ENCODE results near the gene TTLL7.

The TTLL7 gene, protein sequence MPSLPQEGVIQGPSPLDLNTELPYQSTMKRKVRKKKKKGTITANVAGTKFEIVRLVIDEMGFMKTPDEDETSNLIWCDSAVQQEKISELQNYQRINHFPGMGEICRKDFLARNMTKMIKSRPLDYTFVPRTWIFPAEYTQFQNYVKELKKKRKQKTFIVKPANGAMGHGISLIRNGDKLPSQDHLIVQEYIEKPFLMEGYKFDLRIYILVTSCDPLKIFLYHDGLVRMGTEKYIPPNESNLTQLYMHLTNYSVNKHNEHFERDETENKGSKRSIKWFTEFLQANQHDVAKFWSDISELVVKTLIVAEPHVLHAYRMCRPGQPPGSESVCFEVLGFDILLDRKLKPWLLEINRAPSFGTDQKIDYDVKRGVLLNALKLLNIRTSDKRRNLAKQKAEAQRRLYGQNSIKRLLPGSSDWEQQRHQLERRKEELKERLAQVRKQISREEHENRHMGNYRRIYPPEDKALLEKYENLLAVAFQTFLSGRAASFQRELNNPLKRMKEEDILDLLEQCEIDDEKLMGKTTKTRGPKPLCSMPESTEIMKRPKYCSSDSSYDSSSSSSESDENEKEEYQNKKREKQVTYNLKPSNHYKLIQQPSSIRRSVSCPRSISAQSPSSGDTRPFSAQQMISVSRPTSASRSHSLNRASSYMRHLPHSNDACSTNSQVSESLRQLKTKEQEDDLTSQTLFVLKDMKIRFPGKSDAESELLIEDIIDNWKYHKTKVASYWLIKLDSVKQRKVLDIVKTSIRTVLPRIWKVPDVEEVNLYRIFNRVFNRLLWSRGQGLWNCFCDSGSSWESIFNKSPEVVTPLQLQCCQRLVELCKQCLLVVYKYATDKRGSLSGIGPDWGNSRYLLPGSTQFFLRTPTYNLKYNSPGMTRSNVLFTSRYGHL

GRCh38 chr1:83998498-83999315, at the start of gene TTLL7:
TTLL7 (minus strand) TSS chr1:83999132; CDS start chr1:83952211, 46,921 bp downstream.
- H3K4me1 ChIP-seq (ENCODE audit: control insufficient read depth, low read depth, low read length), result peaks cover 3% of the 10 kb centered on the region
- H3K9ac ChIP-seq (ENCODE audit: low read length), result peak within 1 kb of the TSS; percentile 85
- peaks cover 52% of the 10 kb centered on the region for H3K27me3 ChIP-seq (ENCODE audit: control insufficient read depth, insufficient read depth, low read length)
- no peaks in the 10 kb centered on the region for H3K9me3 ChIP-seq (ENCODE audit: control insufficient read depth, low read depth, low read length)
- H3K27ac ChIP-seq (ENCODE audit: low read length), result no peak within 1 kb of the TSS
- H3K4me3 ChIP-seq (ENCODE audit: low read length), result peak within 1 kb of the TSS; percentile 82
- no peaks in the 10 kb centered on the region for H3K36me3 ChIP-seq (ENCODE audit: control insufficient read depth, low read depth, low read length)

DNA sequence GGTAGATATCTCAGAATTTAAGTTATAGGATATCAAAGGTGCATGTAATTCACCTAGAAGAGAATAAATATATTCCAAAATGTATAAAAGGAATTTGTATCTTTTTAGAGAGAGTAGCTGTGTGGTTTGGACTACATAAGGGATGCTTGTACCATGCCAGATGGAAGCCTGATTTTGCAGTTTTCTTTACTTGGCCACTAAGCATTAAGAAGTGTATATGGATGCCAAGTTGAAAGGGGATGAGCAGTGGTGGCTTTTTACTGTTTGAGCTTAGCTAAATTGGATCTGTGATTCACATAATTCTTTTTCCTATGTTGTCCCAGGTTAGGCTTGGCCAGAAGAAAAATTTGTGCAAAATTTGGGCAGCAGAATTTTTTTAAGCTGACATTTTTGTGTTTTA, 43.5 kb upstream of the TTLL7 start:
- Histone ChIP-seq H3K27me3 (ENCODE audit: control insufficient read depth, insufficient read depth, low read length) (no peaks in the 10 kb centered on the region), H3K27ac (ENCODE audit: low read length) (no peak overlapping the region), H3K36me3 (ENCODE audit: control insufficient read depth, low read depth, low read length) (no peaks in the 10 kb centered on the region), H3K9me3 (ENCODE audit: control insufficient read depth, low read depth, low read length) (no peaks in the 10 kb centered on the region), H3K4me3 (ENCODE audit: low read length) (no peak overlapping the region), H3K4me1 (ENCODE audit: control insufficient read depth, low read depth, low read length) (no peaks in the 10 kb centered on the region), H3K9ac (ENCODE audit: low read length) (no peak overlapping the region)

DNA sequence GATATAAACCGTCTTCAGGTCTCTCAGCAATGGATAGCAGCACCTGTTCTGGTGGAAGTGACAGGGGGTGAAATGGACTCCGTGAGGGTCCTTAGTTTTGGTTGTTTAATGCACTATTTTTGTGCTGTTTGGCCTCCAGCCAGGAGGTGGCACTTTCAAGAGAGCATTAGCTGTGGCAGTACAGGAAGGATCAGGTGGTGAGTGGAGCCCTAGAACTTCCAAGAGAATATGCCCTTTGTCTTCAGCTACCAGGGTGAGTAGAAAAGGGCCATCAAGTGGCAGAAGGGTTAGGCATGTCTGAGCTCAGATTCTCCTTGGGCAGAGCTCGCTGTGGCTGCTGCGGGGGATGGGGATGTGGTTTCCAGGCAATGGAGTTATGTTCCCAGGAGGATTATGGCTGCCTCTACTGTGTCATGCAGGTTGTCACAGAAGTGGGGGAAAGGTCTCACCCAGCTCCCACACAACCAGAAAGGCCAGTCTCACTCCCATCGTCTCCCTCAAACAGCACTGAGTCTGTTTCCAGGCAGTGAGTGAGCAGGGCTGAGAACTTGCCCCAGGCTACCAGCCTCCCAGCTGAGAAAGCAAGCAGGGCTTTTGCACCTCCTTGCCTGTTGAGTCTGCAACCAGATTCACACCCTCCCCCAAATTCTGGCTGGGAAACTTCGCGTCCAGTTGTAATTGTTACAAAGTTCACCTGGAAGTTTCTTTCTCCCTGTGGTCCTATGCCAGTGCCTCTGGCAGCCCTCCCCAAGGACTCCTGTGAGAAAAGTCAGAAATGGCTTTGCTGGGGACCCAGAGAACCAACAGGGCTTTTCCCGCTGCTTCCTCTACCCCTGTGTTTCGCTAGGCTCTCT, 39.1 kb upstream of the TTLL7 start:
- Histone ChIP-seq H3K4me1 (ENCODE audit: control insufficient read depth, low read depth, low read length) (no peaks in the 10 kb centered on the region), H3K9me3 (ENCODE audit: control insufficient read depth, low read depth, low read length) (no peaks in the 10 kb centered on the region), H3K4me3 (ENCODE audit: low read length) (no peak overlapping the region), H3K9ac (ENCODE audit: low read length) (no peak overlapping the region), H3K27ac (ENCODE audit: low read length) (no peak overlapping the region), H3K27me3 (ENCODE audit: control insufficient read depth, insufficient read depth, low read length) (peaks cover 8% of the 10 kb centered on the region), H3K36me3 (ENCODE audit: control insufficient read depth, low read depth, low read length) (no peaks in the 10 kb centered on the region)

GRCh38 chr1:84031802-84032327, 32.9 kb upstream of the TTLL7 start:
- Histone ChIP-seq H3K27ac (ENCODE audit: low read length) (no peak overlapping the region), H3K27me3 (ENCODE audit: control insufficient read depth, insufficient read depth, low read length) (peaks cover 58% of the 10 kb centered on the region), H3K4me3 (ENCODE audit: low read length) (no peak overlapping the region), H3K9me3 (ENCODE audit: control insufficient read depth, low read depth, low read length) (no peaks in the 10 kb centered on the region), H3K9ac (ENCODE audit: low read length) (no peak overlapping the region), H3K36me3 (ENCODE audit: control insufficient read depth, low read depth, low read length) (no peaks in the 10 kb centered on the region), H3K4me1 (ENCODE audit: control insufficient read depth, low read depth, low read length) (no peaks in the 10 kb centered on the region)

DNA sequence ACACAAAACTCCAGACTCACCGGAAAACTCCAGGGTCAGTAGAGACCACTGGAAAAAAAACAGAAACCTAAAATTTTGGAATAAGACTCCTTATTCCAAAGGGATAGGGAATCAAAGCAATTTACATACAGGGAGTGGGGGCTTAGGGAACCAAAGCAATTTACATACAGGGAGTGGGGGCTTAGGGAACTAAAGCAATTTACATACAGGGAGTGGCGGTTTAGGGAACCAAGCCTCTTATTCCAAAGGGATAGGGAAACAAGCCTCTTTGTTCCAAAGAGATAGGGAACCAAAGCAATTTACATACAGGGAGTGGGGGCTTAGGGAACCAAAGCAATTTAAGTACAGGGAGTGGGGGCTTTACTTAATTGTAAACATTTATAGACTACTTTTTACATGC, 28.4 kb upstream of the TTLL7 start:
- no peak overlapping the region for H3K27ac ChIP-seq (ENCODE audit: low read length)
- no peak overlapping the region for H3K9ac ChIP-seq (ENCODE audit: low read length)
- H3K27me3 ChIP-seq (ENCODE audit: control insufficient read depth, insufficient read depth, low read length), result peaks cover 81% of the 10 kb centered on the region
- no peaks in the 10 kb centered on the region for H3K36me3 ChIP-seq (ENCODE audit: control insufficient read depth, low read depth, low read length)
- no peaks in the 10 kb centered on the region for H3K9me3 ChIP-seq (ENCODE audit: control insufficient read depth, low read depth, low read length)
- no peak overlapping the region for H3K4me3 ChIP-seq (ENCODE audit: low read length)
- H3K4me1 ChIP-seq (ENCODE audit: control insufficient read depth, low read depth, low read length), result no peaks in the 10 kb centered on the region

- H3K9ac ChIP-seq (ENCODE audit: low read length), result no peak overlapping the region
- H3K27me3 ChIP-seq (ENCODE audit: control insufficient read depth, insufficient read depth, low read length), result peaks cover 76% of the 10 kb centered on the region
- no peaks in the 10 kb centered on the region for H3K4me1 ChIP-seq (ENCODE audit: control insufficient read depth, low read depth, low read length)
- H3K36me3 ChIP-seq (ENCODE audit: control insufficient read depth, low read depth, low read length), result no peaks in the 10 kb centered on the region
- H3K27ac ChIP-seq (ENCODE audit: low read length), result no peak overlapping the region
- no peaks in the 10 kb centered on the region for H3K9me3 ChIP-seq (ENCODE audit: control insufficient read depth, low read depth, low read length)
- no peak overlapping the region for H3K4me3 ChIP-seq (ENCODE audit: low read length)
Measured at GRCh38 chr1:84025966-84026365, 27.0 kb upstream of the TTLL7 start.

- Histone ChIP-seq H3K27ac (ENCODE audit: low read length) (no peak overlapping the region), H3K4me1 (ENCODE audit: control insufficient read depth, low read depth, low read length) (no peaks in the 10 kb centered on the region), H3K27me3 (ENCODE audit: control insufficient read depth, insufficient read depth, low read length) (peaks cover 35% of the 10 kb centered on the region), H3K4me3 (ENCODE audit: low read length) (no peak overlapping the region), H3K9ac (ENCODE audit: low read length) (no peak overlapping the region), H3K9me3 (ENCODE audit: control insufficient read depth, low read depth, low read length) (no peaks in the 10 kb centered on the region), H3K36me3 (ENCODE audit: control insufficient read depth, low read depth, low read length) (no peaks in the 10 kb centered on the region)
Measured at GRCh38 chr1:84021822-84022221, 22.9 kb upstream of the TTLL7 start.

GRCh38 chr1:84020151-84020550, 21.2 kb upstream of the TTLL7 start:
- Histone ChIP-seq H3K27me3 (ENCODE audit: control insufficient read depth, insufficient read depth, low read length) (peaks cover 19% of the 10 kb centered on the region), H3K9ac (ENCODE audit: low read length) (no peak overlapping the region), H3K27ac (ENCODE audit: low read length) (no peak overlapping the region), H3K36me3 (ENCODE audit: control insufficient read depth, low read depth, low read length) (no peaks in the 10 kb centered on the region), H3K4me3 (ENCODE audit: low read length) (no peak overlapping the region), H3K4me1 (ENCODE audit: control insufficient read depth, low read depth, low read length) (no peaks in the 10 kb centered on the region), H3K9me3 (ENCODE audit: control insufficient read depth, low read depth, low read length) (no peaks in the 10 kb centered on the region)

DNA sequence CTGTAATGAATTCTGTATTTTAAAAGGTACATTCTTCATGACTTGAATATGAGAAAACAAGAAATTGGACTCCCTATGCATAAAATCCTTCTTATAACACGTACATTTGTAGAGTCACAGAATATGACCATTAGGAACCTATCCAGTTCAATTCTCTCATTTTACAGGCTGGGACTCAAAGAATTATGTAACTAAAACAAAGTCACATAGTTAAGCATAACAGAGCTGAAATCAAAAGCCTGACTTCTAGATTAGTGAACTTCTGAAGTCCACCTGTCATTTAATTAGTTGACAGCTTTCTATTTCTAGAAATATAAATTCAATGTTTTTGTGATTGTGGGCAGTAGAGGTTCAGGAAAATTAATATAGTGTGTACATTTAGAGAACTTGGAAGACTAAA, 20.3 kb upstream of the TTLL7 start:
- Histone ChIP-seq H3K27me3 (ENCODE audit: control insufficient read depth, insufficient read depth, low read length) (peaks cover 9% of the 10 kb centered on the region), H3K9ac (ENCODE audit: low read length) (no peak overlapping the region), H3K27ac (ENCODE audit: low read length) (no peak overlapping the region), H3K4me3 (ENCODE audit: low read length) (no peak overlapping the region), H3K4me1 (ENCODE audit: control insufficient read depth, low read depth, low read length) (no peaks in the 10 kb centered on the region), H3K9me3 (ENCODE audit: control insufficient read depth, low read depth, low read length) (no peaks in the 10 kb centered on the region), H3K36me3 (ENCODE audit: control insufficient read depth, low read depth, low read length) (no peaks in the 10 kb centered on the region)

DNA sequence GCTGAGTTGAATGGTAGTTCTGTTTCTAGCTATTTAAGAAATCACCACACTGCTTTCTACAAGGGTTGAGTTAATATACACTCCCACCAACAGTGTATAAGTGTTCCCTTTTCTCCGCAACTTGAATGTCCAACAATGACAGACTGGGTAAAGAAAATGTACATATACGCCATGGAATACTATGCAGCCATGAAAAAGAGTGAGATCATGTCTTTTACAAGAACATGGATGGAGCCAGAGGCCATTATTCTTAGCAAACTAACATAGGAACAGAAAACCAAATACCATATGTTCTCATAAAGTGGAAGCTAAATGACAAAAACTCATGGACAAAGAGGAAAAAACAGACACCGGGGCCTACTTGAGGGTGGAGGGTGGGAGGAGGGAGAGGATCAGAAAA, 14.8 kb upstream of the TTLL7 start:
- no peak overlapping the region for H3K27ac ChIP-seq (ENCODE audit: low read length)
- no peak overlapping the region for H3K4me3 ChIP-seq (ENCODE audit: low read length)
- H3K4me1 ChIP-seq (ENCODE audit: control insufficient read depth, low read depth, low read length), result no peaks in the 10 kb centered on the region
- H3K27me3 ChIP-seq (ENCODE audit: control insufficient read depth, insufficient read depth, low read length), result no peaks in the 10 kb centered on the region
- no peaks in the 10 kb centered on the region for H3K36me3 ChIP-seq (ENCODE audit: control insufficient read depth, low read depth, low read length)
- no peak overlapping the region for H3K9ac ChIP-seq (ENCODE audit: low read length)
- H3K9me3 ChIP-seq (ENCODE audit: control insufficient read depth, low read depth, low read length), result no peaks in the 10 kb centered on the region
